NCI-H187 treated with DMSO at 0.1 percent for 48 hours (cell line): ENCODE measurements around the gene TRAF2.
"Not testable (repeated sequence)": the region's sequence is repeated elsewhere in the genome, so short reads cannot be mapped to it uniquely, and the experiment has no call there.

Experiments used
- DNase-seq: peaks from one replicate; lab custom pipeline; 2025; lab: John Stamatoyannopoulos, UW

TRAF2 gene

DNA sequence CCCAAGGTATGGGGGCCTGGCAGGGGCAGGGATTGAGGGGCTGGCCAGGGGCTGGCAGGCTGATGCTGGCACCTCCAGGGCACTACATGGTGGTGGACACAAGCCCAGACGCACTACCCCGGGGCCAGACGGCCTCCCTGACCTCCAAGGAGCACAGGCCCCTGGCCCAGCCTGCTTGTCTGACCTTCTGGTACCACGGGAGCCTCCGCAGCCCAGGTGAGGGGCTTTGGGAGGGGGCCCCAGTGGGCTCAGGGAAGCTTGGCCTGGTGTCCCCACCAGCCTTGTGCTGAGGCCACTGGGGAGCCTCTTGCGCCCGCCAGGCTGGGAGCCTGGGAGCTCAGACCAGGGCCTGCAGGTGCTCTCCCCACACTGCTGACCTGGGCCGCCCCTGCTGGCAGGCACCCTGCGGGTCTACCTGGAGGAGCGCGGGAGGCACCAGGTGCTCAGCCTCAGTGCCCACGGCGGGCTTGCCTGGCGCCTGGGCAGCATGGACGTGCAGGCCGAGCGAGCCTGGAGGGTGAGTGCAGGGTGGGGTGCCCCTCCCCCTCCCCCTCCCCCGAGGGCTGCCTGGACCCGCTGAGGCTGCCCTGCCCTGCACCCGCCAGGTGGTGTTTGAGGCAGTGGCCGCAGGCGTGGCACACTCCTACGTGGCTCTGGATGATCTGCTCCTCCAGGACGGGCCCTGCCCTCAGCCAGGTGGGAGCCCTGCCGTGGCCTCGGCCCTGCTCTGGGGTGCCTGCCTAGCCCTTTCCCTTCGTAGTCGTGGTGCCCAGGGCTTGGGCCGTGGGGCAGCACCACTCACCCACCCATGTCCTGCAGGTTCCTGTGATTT is 28.5 kb upstream of the TRAF2 start:
- no peak for DNase-seq

DNA sequence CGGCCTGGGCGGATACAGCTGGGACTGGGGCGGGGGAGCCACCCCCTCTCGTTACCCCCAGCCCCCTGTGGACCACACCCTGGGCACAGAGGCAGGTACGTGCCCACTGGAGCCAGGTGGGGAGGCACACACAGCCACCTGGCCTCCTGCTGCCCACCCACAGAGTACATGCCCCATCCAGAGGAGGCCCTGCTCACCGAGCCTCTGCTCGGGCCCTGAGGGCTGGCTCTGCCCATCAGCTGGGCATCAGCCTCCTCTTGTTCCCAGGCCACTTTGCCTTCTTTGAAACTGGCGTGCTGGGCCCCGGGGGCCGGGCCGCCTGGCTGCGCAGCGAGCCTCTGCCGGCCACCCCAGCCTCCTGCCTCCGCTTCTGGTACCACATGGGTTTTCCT is 27.9 kb upstream of the TRAF2 start:
- DNase-seq = no peak

DNA sequence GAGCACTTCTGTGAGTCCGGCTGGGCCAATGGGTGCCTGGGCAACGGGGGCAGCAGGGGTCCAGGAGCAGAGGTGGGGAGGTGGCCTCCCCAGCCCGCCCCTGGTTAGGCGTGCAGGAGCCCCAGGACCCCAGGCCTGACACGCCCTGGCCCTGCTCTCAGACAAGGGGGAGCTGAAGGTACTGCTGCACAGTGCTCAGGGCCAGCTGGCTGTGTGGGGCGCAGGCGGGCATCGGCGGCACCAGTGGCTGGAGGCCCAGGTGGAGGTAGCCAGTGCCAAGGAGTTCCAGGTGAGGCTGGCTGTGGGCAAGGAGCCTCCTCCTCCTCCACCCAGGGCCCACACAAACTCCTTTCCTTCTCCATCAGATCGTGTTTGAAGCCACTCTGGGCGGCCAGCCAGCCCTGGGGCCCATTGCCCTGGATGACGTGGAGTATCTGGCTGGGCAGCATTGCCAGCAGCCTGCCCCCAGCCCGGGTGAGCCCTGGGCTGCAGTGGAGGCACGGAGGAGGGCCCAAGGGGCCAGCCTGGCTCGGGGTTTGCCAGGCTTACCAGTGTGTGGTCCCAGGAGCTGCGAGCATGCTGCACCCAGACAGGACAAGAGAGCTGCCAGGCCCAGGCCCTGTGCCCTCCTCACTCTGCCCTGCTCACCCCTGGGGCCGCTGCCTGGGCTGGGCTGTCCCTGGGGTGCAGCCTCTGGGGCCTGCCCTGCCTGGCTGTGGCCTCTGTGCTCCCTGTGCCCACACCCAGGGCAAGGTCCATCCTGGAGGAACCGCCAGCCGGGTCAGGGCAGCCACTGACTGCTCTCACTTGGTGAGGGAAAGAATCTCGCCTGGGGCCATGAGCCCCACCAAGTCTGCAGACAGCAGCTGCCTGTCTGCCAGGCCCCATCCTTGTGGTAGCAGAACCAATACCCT is 27.2 kb upstream of the TRAF2 start:
- DNase-seq = no peak

DNA sequence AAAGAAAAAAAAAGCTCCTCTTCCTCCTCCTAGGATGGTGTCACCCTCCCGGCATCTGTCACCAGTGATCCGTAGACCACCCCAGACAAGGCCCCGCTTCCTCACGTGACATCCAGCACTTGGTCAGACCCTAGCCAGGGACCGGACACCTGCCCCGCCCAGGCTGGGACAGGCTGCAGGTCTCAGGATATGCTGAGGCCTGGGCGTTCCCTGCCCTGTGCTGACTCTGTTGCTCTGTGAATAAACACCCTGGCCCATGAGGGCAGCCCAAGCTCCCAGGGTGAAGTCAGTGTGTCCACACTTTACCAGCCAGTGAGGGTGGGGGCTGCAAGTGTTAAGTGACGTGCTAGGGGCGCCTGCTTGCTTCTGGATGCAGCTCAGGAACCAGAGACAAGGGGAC is 25.8 kb upstream of the TRAF2 start:
- DNase-seq = no peak

DNA sequence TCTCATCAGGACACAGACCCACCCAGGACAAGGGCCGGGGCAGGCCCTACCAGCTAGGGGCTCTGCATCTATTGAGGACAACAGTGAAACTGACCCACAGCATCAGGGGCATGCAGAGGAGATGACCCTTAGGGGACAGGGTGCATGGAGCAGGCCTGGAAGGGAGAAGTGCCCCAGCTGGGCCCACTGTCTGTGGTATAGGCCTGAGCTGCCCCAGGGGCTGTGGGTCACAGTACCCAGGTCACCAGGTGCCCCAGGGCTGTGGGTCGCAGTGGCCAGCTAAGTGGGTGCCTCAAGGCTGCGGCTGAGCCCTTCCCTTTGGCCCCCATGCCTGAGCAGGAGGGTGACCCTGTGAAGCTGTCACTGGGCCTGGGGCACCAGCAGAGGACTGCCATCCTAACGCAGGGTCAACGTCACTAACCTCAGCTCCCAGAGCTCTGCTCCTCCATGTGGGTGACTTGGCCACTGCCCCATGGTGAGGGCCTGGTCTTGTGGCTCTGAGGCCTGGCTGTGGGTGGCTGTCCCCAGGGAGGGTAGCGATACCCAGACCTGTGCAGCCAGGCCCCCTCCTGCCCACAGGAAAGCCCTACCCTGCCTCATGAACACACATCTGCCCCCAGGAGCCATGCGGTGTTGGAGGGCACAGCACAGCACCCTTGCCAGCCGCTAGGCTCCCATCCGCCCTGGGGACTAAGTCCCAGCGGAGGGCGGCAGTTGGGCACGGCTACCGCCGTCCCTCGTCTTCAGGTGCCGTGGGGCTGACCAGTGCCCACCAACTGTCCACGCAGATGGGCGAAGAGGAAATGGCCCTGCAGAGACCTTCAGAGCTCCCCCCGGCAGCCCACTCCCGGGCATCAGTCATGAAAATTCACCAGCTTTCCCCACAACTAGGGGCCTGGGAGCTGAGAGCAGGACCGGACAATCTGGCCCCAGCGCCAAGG is 25.1 kb upstream of the TRAF2 start:
- no peak for DNase-seq

DNA sequence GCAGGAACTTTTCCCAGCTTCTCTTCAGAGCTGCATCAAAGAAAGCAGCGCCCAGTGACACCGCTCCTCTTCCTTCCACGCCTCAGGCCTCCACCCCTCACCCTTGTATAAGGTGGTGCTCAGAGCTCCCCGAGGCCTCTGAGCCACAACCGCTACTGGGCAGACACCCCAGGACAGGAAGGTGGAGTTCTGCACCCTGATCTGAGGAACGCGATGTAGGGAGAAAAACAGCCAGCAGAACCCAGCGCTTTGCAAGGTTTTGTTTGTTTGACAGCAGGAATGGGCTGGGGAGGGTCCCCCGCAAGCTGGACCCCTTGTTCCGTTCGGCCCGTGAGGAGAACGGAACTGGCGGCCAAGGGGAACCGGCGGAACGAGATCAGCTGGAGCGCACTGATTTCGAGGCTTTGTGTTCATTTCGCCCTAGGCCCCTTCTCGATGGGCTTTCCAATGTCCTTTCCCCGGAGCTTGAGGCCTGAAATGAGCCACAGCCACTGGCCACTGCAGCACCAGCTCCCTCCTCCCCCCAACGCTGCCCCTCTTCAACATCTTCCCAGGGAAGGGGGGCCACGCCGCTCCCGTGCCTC is 24.4 kb upstream of the TRAF2 start:
- no peak for DNase-seq

DNA sequence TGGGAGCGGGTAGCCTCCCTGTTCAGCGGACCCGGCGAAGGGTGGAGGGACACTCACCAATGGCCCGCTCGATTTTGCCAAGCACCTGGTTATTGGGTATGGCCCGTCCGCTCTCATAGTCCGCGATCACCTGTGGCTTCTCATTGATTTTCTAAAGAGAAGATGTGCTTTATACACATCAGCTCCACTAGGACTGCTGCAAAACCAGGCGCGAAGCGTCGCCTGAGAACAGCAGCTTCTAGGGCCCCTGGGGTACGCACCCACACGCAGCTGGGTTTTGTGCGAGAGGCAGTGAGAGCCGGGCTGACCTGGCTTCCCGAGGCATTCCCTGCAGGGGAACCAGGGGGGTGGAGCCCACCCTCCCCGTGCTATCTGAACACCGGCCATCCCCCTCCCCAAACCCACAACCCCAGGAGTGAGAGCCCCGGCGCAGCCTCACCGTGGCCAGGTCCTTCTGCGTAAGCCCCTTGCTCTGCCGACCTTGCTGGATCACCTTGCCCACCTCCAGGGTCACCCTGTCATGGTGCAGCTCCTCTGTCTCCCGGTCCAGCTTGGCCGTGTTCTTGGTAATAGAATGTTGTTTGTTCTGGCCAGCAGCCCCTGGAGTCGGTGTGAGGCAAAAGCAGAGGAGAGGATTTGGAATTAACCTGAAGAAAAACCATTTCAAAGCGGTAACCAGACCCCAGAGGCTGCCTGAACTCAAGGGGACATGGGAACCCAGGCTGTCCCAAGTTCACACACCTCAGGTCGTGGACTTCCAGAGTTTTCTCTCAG is 23.3 kb upstream of the TRAF2 start:
- DNase-seq = no peak

DNA sequence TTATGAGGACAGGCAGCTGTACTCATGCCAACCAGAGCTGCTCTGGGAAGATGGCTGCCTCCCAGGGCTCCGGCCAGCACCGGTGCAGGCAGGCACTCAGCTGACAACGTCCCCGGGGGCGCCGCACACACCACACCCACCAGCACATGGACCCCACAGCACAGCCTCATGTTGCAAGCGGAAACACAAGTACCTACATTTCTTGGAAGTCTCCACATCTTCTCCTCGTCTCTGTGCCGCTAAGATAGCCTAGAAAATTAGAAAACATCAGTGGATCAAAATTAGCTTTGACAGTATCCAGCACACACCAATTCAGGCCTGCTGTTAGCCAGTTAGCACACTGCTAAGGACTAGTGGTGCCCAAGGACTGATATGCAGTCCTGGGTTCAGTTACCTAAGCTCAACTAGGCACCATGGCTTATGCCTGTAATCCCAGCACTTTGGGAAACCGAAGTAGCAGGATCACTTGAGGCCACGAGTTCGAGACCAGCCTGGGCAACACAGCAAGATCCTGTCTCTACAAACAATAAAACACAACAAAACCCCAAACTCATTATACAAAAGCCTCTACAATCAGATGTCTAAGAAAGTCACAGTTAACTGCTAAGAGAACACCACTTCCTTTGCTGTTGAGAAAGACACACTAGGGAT is 22.6 kb upstream of the TRAF2 start:
- DNase-seq = no peak

DNA sequence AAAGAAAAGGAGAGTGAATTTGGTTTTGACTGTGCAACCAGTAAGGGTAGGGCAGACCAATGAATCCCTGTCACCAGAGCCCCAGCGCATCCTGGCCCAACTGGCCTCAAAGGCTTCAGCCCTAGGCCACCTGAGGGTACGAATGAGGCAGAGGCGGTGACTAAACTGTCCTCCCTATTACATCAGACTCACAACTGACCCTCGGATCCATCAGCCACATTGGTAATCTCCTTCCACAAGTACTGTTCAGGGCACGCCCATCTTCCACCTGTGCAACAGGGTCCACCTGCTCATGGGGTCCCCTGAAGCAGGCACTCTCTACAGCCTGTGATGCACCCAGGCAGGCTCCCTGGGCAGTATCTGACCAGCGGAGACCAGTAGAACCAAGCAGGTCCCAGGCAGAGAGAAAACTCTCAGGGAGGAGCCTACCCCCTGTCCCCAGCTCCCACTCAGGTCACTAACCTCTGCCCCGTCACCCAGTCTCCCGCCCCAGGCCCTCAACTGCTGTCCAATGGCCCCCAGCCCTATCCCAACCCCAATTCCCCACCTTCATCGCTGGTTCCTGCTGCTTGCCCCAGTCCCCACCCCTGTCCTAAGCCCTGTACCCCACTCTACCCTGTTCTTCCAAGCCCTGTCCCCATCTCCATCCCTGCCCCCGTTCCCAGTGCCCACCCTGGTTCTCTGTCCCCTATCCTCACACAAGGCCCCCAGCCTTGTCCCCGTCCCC is 21.1 kb upstream of the TRAF2 start:
- no peak for DNase-seq

DNA sequence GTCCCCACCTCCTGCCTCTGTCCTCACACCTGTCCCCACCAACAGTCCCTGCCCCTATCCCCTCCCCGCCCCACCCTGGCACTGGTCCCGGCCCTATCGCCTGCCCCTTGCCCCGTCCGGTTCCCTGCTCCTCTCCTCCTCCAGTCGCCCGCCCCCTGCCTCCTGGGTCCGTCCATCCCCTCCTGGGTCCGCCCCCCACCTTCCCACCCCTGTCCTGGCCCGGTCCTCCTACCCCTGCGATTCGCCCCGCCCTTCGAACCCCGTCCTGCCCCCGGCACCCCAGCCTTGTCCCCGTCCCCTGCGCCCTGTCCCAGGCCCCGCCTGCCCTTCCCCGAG is 20.6 kb upstream of the TRAF2 start:
- DNase-seq = no peak

DNA sequence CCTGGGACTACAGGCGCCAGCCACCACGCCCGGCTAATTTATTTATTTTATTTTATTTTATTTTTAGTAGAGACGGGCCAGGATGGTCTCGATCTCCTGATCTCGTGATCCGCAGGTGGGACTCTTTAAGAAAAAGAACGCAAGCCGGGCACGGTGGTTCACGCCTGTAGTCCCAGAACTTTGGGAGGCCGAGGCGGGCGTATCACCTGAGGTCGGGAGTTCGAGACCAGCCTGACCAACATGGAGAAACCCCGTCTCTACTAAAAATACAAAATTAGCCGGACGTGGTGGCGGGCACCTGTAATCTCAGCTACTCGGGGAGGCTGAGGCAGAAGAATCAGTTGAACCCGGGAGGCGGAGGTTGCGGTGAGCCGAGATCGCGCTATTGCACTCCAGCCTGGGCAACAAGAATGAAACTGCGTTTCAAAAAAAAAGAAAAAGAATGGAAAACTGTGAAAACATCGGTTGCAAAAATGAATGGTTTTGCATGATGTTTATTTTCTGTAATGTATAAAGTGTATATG is 19.4 kb upstream of the TRAF2 start:
- not testable (repeated sequence) for DNase-seq

DNA sequence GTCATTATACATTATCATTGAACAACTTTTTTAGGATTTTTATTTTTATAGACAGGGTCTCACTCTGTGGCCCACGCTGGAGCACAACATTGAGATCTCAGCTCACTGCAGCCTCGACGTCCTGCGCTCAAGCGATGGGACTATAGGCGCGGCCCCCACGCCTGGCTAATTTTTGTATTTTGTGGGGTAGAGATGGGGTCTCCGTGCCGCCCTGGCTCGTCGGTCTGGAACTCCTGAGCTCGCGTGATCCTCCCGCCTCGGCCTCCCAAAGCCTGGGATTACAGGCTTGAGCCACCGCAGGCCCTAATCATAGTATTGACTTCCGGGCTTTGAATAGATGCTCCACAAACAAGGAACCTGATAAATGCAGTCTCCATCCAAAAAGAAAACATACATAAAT is 18.8 kb upstream of the TRAF2 start:
- no peak for DNase-seq

DNA sequence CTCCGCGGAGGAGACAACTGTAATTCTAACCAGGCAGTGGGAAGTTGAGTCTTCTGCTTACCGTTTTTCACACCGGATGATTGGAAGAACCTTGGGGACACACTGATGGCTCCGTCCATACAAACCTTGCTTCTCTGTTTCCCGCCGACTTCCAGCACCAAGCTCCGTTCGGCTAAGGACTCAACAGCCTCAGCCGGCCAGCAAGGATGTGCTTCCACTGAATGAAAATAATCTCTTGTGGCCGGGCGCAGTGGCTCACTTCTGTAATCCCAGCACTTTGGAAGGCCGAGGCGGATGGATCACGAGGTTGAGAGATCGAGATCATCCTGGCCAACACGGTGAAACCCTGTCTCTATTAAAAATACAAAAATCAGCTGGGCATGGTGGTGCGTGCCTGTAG is 18.4 kb upstream of the TRAF2 start:
- no peak for DNase-seq

DNA sequence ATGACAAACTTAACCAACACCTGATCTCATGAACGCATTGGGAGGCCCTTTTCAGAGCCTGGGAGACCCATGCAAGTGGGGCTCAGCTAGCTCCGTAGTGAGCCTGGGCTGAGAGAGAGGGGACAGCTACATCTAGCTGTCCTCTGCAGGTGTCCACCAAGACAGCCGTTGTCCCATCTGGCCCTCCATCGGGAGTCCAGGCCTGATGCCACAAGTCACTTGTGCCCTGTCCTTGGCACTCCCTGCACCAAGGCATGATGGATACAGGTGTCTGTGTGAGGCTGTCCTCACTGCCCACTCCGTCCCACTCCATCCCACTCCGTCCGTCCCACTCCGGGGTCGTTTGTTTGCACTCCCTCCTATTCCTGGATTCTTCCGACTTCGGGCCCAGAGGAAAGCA is 17.7 kb upstream of the TRAF2 start:
- DNase-seq = no peak

DNA sequence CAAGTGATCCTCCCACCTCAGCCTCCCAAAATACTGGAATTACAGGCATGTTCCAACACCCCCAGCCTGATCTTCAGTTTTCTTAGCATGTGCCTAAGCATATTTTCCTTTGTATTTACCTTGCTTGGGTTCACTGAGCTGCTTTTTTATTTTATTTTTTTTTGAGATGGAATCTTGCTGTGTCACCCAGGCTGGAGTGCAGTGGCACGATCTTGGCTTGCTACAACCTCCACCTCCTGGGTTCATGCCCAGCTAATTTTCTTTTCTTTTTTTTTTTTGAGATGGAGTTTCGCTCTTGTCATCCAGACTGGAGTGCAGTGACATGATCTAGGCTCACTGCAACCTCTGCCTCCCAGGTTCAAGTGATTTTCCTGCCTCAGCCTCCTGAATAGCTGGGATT is 16.7 kb upstream of the TRAF2 start:
- DNase-seq = not testable (repeated sequence)

DNA sequence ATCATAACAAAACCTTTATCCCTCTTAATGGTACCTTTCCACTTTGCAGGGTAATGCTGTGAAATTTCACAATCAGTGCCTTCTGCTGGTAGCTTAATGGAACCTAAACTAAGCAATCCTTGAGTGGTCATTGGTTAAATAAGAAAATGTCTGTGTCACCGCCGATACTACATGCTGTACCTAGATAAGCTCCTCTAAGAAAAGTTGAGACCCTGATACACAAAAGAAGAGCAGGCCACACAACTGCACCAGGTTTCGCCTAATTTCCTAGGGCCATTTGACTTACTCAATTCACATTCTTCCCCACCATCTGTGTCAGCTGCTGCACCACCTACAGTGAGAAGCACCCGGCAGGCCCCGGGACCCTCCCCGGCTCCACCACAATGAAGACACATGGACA is 11.2 kb upstream of the TRAF2 start:
- no peak for DNase-seq

DNA sequence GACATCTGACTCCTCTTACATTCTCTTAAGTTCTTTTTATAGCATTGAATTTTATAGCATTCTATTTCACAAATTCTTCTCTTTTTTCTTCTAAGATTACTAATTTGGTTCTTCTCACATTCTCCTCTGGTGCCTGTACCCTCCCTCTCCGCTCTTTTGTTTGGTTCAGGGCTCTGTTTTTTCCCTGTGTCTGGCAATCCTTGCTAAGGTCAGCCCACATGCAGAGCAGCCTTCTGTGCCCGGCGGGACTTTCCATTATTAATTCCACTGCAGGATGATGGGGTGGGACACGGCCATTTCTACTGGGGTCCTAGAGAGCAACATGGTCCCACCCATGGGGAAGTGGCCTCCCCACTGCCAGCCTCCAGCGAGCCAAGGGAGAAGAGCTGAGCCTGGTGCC is 9.8 kb upstream of the TRAF2 start:
- no peak for DNase-seq

DNA sequence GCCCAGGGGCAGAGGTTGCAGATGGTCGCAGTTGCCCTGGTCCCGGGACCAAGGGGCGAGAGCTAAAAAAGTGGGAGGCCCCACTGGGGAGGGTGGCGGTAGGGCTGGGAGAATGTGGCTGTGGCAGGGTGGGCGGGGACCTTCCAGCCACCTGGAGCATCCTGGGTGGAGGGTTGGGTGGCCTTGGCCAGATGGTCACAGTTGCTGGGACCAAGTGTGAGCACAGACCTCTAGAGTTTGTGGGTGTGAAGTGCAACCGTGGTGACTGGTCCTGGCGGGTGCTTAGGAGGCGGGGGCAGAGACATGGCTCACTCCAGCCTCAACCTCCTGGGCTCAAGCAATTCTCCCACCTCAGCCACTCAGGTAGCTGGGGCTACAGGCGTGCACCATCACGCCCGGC is 5.7 kb upstream of the TRAF2 start:
- no peak for DNase-seq

DNA sequence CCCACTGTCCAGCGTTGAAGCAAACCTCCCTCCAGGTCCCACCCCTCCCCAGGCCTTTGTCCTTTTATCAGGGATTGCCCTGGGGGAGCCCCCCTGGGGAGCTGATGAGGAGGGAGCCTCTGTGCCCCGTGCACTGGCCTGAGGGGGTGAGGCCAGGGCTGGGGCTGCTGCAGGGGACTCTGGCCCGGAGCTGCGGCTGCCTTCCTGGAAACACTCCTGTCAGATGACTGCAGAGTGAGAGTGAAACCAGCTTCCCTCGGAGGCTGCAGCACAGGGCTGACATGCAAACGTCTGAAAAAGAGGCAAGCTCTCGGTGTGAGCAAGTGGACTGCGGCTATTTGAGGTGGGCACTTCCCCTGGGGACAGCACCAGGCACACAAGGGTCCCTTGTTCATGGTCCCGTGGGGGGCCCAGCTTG is 4.6 kb upstream of the TRAF2 start:
- DNase-seq = no peak
